T follicular helper cell (primary cell): ENCODE measurements around the gene TMEM60.
"Not testable (repeated sequence)": the region's sequence is repeated elsewhere in the genome, so short reads cannot be mapped to it uniquely, and the experiment has no call there.

ENCODE experiments used
- DNase-seq: peaks from one replicate; pipeline ENCODE4 v3.0.0-alpha.2; 2020; ENCODE audit warnings: low read depth

Gene TMEM60

GRCh38 chr7:77811516-77812289 is 13.5 kb upstream of the TMEM60 start:
- no peak for DNase-seq

- no peak for DNase-seq
Observed at GRCh38 chr7:77808517-77808916, 10.3 kb upstream of the TMEM60 start.

- no peak for DNase-seq
Observed at GRCh38 chr7:77806425-77806824, 8.2 kb upstream of the TMEM60 start.

- no peak for DNase-seq
Observed at GRCh38 chr7:77802557-77803405, 4.5 kb upstream of the TMEM60 start.

- DNase-seq: no peak
Observed at GRCh38 chr7:77800730-77801129, 2.5 kb upstream of the TMEM60 start.

GRCh38 chr7:77800158-77800557 is 1.9 kb upstream of the TMEM60 start:
- DNase-seq: no peak

GRCh38 chr7:77799078-77799964 is 1.1 kb upstream of the TMEM60 start:
- peak; percentile 3 for DNase-seq

GRCh38 chr7:77797734-77798393 is 370 bp downstream of the TMEM60 start:
- no peak for DNase-seq

- no peak for DNase-seq
Observed at GRCh38 chr7:77796960-77797359, 1.3 kb downstream of the TMEM60 start.

- DNase-seq: no peak
Observed at GRCh38 chr7:77796109-77796508, 2.1 kb downstream of the TMEM60 start.

- DNase-seq: no peak
Observed at GRCh38 chr7:77794000-77794399, 4.2 kb downstream of the TMEM60 start.

- DNase-seq: no peak
Observed at GRCh38 chr7:77791956-77792355, 6.3 kb downstream of the TMEM60 start.

GRCh38 chr7:77791336-77791735 is 6.9 kb downstream of the TMEM60 start:
- DNase-seq: no peak

GRCh38 chr7:77788327-77788902 is 9.8 kb downstream of the TMEM60 start:
- DNase-seq: no peak

GRCh38 chr7:77786741-77787140 is 11.5 kb downstream of the TMEM60 start:
- DNase-seq: no peak

- no peak for DNase-seq
Observed at GRCh38 chr7:77786018-77786417, 12.2 kb downstream of the TMEM60 start.

- DNase-seq: not testable (repeated sequence)
Observed at GRCh38 chr7:77784426-77784825, 13.8 kb downstream of the TMEM60 start.

- DNase-seq: no peak
Observed at GRCh38 chr7:77783545-77783944, 14.7 kb downstream of the TMEM60 start.

GRCh38 chr7:77783111-77783510 is 15.1 kb downstream of the TMEM60 start:
- no peak for DNase-seq

- DNase-seq: no peak
Observed at GRCh38 chr7:77782383-77782782, 15.9 kb downstream of the TMEM60 start.

- DNase-seq: no peak
Observed at GRCh38 chr7:77778535-77778934, 19.7 kb downstream of the TMEM60 start.
